Measurements from ENCODE around the gene TMEM120A.

Gene TMEM120A

DNA sequence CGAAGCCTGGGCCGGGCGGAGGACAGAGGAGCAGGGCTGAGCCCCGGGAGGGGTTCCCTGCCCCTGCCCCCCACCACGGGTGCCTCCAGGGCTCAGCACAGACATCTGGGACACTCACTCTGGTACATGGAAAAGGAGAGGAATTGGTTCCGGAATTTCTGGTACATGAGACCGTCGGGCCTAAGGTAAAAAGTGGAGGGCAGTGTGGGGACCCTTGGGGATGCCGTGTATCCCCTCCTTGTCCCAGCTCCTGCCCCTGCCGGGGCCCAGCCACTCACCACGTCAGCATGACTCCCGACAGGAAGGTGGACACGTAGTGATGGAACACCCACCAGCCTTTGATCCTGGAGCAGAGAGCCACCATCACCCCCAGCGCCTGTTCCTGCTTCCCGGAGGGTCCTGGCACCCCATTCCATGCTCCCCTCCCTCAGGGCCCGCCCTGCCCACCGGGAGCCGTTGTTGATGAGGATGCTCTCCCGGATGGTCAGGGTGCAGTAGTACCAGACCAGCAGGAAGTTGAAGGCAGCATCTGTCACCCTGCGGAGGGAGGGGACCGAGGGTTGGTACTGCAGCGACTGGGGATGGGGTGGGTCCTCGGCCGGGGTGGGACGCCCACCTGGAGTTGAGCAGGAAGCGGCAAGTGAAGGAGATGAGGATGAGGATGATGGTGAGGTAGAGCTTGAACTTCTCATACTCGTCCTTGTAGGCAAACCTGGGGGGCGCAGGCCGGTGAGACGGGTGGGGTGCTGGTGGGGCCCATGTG lies 6.4 kb downstream of the TMEM120A start:
- DNase-seq (ENCODE audit: low read depth): no peak
- no peak overlapping the region for H3K4me3 ChIP-seq (ENCODE audit: low read depth, low read length)
- TF ChIP-seq, protein P1, sequence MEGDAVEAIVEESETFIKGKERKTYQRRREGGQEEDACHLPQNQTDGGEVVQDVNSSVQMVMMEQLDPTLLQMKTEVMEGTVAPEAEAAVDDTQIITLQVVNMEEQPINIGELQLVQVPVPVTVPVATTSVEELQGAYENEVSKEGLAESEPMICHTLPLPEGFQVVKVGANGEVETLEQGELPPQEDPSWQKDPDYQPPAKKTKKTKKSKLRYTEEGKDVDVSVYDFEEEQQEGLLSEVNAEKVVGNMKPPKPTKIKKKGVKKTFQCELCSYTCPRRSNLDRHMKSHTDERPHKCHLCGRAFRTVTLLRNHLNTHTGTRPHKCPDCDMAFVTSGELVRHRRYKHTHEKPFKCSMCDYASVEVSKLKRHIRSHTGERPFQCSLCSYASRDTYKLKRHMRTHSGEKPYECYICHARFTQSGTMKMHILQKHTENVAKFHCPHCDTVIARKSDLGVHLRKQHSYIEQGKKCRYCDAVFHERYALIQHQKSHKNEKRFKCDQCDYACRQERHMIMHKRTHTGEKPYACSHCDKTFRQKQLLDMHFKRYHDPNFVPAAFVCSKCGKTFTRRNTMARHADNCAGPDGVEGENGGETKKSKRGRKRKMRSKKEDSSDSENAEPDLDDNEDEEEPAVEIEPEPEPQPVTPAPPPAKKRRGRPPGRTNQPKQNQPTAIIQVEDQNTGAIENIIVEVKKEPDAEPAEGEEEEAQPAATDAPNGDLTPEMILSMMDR (IDR thresholded peaks at IDR 0.05; ENCODE audit: low read depth, low read length, missing control alignments): no peak

DNA sequence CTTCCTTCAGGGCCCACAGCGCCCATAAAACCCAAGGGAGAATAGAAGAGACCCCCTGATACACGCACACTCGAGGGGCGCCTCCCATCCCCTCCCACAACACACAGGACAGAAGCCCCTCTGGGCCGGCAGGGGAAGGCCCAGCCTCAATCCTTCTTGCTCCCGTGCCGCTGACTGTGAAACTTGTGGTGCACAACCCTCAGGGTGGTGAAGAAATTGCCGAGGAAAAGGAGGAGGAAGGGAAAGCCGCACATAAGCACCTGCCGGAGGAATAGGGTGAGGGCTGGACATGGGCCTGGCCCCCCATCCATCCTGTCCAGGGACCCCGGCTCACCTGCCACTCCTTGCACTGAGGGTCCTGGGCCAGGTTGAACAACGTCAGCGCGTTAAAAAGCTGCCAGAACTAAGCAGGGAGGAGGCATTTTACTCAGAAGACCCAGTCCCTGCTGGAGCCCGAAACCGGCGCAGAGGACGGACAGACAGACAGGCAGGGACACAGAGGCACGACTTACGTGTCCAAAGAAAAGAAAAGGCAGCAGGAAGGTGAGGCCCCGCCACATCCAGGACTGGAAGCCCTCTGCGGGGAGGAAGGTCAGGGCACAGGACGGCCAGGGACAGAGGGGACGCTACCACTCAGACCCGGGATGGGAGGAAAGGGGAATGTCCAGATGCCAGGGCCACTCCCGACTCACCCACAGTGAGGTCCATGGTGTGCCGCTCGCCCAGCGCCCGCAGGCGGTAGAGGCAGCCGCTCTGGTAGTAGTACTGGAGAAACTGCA lies 7.2 kb downstream of the TMEM120A start:
- H3K4me3 ChIP-seq (ENCODE audit: low read depth, low read length): no peak overlapping the region
- no peak for DNase-seq (ENCODE audit: low read depth)
- TF ChIP-seq, protein P1 (IDR thresholded peaks at IDR 0.05; ENCODE audit: low read depth, low read length, missing control alignments): no peak

DNA sequence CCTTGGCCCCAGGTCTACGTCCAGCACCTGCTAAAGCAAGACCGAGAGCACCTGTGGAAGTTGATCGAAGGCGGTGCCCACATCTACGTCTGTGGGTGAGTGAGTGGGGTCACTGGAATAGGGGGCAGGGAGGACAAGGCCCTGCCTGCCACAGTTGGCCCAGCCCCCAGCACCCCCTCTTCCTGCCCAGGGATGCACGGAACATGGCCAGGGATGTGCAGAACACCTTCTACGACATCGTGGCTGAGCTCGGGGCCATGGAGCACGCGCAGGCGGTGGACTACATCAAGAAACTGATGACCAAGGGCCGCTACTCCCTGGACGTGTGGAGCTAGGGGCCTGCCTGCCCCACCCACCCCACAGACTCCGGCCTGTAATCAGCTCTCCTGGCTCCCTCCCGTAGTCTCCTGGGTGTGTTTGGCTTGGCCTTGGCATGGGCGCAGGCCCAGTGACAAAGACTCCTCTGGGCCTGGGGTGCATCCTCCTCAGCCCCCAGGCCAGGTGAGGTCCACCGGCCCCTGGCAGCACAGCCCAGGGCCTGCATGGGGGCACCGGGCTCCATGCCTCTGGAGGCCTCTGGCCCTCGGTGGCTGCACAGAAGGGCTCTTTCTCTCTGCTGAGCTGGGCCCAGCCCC lies 8.1 kb downstream of the TMEM120A start:
- TF ChIP-seq, protein P1 (IDR thresholded peaks at IDR 0.05; ENCODE audit: low read depth, low read length, missing control alignments): no peak
- no peak for DNase-seq (ENCODE audit: low read depth)
- H3K4me3 ChIP-seq (ENCODE audit: low read depth, low read length): no peak overlapping the region

DNA sequence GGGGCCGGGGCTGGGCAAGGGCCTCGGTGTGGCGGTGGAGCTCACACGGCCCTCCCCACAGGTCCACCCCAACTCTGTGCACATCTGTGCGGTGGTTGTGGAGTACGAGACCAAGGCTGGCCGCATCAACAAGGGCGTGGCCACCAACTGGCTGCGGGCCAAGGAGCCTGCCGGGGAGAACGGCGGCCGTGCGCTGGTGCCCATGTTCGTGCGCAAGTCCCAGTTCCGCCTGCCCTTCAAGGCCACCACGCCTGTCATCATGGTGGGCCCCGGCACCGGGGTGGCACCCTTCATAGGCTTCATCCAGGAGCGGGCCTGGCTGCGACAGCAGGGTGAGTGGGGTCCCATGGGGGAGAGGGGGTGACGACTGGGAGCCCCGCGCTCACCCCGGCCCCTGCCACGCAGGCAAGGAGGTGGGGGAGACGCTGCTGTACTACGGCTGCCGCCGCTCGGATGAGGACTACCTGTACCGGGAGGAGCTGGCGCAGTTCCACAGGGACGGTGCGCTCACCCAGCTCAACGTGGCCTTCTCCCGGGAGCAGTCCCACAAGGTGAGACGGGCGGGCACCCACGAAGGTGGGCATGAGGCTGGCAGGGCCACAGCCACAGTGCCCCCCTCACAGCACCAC lies 8.8 kb downstream of the TMEM120A start:
- DNase-seq (ENCODE audit: low read depth): no peak
- no peak overlapping the region for H3K4me3 ChIP-seq (ENCODE audit: low read depth, low read length)
- TF ChIP-seq, protein P1 (IDR thresholded peaks at IDR 0.05; ENCODE audit: low read depth, low read length, missing control alignments): no peak

DNA sequence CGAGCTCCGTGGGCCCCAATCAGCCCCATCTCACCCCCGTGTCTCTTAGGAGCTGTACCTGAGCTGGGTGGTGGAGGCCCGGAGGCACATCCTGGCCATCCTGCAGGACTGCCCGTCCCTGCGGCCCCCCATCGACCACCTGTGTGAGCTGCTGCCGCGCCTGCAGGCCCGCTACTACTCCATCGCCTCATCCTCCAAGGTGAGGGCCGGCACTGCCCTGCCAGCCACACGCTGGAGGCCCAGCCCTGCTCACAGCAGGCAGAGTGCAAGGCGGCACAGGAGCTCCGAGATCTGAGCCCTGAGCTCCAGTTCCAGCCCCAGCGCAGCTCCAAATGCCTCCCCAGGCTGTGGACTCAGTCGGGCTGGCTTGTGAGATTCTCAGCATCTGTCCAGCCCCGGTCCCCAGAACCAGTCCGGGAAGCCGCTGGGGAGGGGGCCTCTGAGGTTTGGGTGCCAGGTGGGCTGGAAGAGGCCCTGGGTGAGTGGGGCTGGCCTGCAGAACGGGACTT lies 9.3 kb downstream of the TMEM120A start:
- H3K4me3 ChIP-seq (ENCODE audit: low read depth, low read length): no peak overlapping the region
- DNase-seq (ENCODE audit: low read depth): no peak
- TF ChIP-seq, protein P1 (IDR thresholded peaks at IDR 0.05; ENCODE audit: low read depth, low read length, missing control alignments): no peak

DNA sequence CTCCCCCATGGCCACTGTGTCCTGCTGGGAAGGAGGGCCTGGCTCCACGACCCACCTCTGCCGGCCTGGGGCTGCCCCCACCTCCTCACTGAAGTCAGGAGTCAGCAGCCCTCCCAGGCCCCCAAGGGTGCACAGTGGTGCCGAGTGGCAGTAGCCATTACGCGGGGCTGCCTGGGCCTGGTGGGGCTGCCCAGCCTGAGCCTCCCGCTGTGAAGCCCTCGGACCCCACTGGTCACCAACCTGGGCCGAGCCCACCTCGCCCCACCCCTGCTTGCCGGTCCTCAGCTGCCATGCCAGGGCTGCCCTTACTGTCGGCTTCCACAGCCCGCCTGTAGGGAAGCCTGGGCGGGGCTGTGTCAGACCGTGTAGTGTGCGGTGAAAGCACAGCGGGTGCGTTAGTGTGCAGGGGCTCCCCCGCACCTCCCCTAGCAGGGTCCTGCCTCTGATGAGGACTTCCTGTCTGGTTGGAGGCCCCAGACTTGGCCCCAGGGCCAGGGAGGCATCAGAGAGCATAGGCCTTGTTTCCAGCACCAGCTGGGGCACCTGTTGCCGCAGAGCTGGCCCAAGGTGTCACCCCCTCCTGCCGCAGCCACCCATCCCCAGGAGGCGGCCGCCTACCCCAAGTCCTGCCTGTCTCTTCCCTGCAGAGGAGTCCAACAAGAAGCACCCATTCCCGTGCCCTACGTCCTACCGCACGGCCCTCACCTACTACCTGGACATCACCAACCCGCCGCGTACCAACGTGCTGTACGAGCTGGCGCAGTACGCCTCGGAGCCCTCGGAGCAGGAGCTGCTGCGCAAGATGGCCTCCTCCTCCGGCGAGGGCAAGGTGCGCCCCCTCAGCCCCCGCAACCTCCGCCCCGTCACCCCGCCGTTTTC lies 10.0 kb downstream of the TMEM120A start:
- DNase-seq (ENCODE audit: low read depth): no peak
- H3K4me3 ChIP-seq (ENCODE audit: low read depth, low read length): no peak overlapping the region
- TF ChIP-seq, protein P1 (IDR thresholded peaks at IDR 0.05; ENCODE audit: low read depth, low read length, missing control alignments): no peak
